MM.1S (cell line): ENCODE measurements around the gene FANCC.

ENCODE experiments used
- CTCF ChIP-seq: fragments of 300-600 bp; sonication (generic); IDR thresholded peaks from 2 replicates; pipeline ENCODE4 v1.5.1; 2016; ENCODE audit warnings: antibody characterized with exemption, low read length, mixed read lengths
- EZH2 ChIP-seq: fragments of 300-600 bp; sonication (generic); optimal IDR thresholded peaks from 2 replicates; pipeline ENCODE3; 2017; ENCODE audit warnings: low read depth, mild to moderate bottlenecking, antibody characterized with exemption, low read length, mixed read lengths
- EZH2phosphoT487 ChIP-seq: fragments of 300-600 bp; sonication (generic); IDR thresholded peaks from 2 replicates; pipeline ENCODE4 v1.6.1; 2018; ENCODE audit warnings: antibody characterized with exemption, low read length

DNA sequence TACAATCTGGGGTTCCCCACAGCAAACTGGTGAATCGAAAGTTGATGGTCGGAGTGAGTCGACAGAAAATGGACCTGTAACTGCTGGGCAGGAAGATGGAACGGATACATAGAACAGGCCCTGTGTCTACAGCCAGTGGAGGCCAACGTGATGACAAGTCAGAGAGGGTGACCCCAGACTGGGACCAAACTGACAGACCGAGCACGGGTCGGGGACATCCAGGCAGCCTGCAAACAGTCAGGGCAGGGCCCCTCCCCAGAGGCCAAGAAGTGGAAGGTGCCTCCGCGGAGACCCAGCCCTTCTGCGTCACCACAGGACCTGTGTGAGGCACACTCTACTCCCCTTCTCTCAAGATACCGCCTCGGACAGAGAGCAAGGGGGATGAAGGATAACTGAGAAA is 25.1 kb upstream of the FANCC start:
- TF ChIP-seq CTCF (no peak), EZH2 (no peak), EZH2phosphoT487 (no peak)
